Peyer's patch (tissue), 4 donors: ENCODE measurements around the gene CLEC12A.

Experiments used
- POLR2A ChIP-seq, 2 donors: fragments of 450-650 bp; IDR thresholded peaks; one replicate each; pipeline ENCODE4 v1.5.1; 2017; ENCODE audit warnings: antibody characterized with exemption in 2 of 2, mild to moderate bottlenecking in 2 of 2, moderate library complexity in 2 of 2
- TF ChIP-seq, protein P1 (sequence below), 6 experiments: fragments of 450-650 bp in 4 of 6; fragments of 200-600 bp in 2 of 6; sonication (generic) in 1 of 6; IDR thresholded peaks; one replicate each; pipeline ENCODE4 v1.5.1; 2017 to 2019; ENCODE audit warnings: antibody characterized with exemption in 6 of 6, mild to moderate bottlenecking in 3 of 6, moderate library complexity in 1 of 6

DNA sequence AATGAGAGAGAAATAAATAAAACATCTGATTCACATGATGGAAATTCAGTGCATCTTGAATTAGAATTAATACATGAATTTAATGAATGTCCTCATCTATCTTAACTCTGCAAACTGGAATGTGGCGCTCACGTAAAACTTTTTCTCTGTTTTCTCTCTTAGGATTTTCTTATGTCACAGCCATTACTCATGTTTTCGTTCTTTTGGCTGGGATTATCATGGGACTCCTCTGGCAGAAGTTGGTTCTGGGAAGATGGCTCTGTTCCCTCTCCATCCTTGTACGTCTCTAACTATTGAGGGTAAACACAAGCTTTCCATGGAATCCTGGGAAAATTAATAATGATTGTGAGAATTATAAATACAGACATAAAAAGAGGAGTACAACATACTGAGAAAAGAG, 44.2 kb downstream of the CLEC12A start:
- TF ChIP-seq POLR2A (IDR thresholded peaks at IDR 0.05), result no peak
- TF ChIP-seq, protein P1, sequence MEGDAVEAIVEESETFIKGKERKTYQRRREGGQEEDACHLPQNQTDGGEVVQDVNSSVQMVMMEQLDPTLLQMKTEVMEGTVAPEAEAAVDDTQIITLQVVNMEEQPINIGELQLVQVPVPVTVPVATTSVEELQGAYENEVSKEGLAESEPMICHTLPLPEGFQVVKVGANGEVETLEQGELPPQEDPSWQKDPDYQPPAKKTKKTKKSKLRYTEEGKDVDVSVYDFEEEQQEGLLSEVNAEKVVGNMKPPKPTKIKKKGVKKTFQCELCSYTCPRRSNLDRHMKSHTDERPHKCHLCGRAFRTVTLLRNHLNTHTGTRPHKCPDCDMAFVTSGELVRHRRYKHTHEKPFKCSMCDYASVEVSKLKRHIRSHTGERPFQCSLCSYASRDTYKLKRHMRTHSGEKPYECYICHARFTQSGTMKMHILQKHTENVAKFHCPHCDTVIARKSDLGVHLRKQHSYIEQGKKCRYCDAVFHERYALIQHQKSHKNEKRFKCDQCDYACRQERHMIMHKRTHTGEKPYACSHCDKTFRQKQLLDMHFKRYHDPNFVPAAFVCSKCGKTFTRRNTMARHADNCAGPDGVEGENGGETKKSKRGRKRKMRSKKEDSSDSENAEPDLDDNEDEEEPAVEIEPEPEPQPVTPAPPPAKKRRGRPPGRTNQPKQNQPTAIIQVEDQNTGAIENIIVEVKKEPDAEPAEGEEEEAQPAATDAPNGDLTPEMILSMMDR (IDR thresholded peaks at IDR 0.05), result no peak
